Common myeloid progenitor, CD34-positive (primary cell): ENCODE measurements around the gene PPFIA4.

Experiments used
- CTCF ChIA-PET: fragments of 350-600 bp; sonication (Branson Sonifier 250); formaldehyde crosslinking; loops from one replicate; lab custom pipeline; 2021; ENCODE audit warnings: antibody characterized with exemption; lab: Charles Lee
- POLR2A ChIA-PET: fragments of 350-600 bp; sonication (Branson Sonifier 250); formaldehyde crosslinking; loops from one replicate; lab custom pipeline; 2021; ENCODE audit warnings: antibody characterized with exemption; lab: Charles Lee
- DNase-seq, 3 donors: peaks; one replicate each; pipeline versions ENCODE4 v3.0.0 to v3.0.0-alpha.2; 2013
- H3K27ac ChIP-seq, 2 experiments: 1 replicate in 1 of 2; 2 replicates in 1 of 2; pipeline ENCODE4 v1.7.0; 2013; ENCODE audit warnings: inconsistent platforms in 2 of 2, low read length in 2 of 2, mild to moderate bottlenecking in 2 of 2, low read depth in 1 of 2, moderate library complexity in 1 of 2; ENCODE audit not compliant: severe bottlenecking in 2 of 2, insufficient read depth in 1 of 2, poor library complexity in 1 of 2
- H3K27me3 ChIP-seq, 5 experiments: replicated peaks in 2 of 5; 1 replicate in 3 of 5; 2 replicates in 2 of 5; pipeline versions ENCODE4 v1.6.1 to v1.7.0; 2013; ENCODE audit warnings: low read length in 4 of 5, mild to moderate bottlenecking in 2 of 5, moderate library complexity in 2 of 5, inconsistent platforms in 1 of 5; ENCODE audit not compliant: insufficient read depth in 5 of 5, control insufficient read depth in 4 of 5
- H3K36me3 ChIP-seq, 4 experiments: 1 replicate in 2 of 4; 2 replicates in 2 of 4; pipeline versions ENCODE4 v1.6.1 to v1.7.0; 2013; ENCODE audit warnings: low read length in 3 of 4, control low read depth in 1 of 4, mild to moderate bottlenecking in 1 of 4; ENCODE audit not compliant: control insufficient read depth in 4 of 4, insufficient read depth in 4 of 4
- H3K4me1 ChIP-seq, 4 experiments: 1 replicate in 3 of 4; 2 replicates in 1 of 4; pipeline versions ENCODE4 v1.6.1 to v1.7.1; 2013; ENCODE audit warnings: low read length in 3 of 4, mild to moderate bottlenecking in 3 of 4, control low read depth in 1 of 4, inconsistent platforms in 1 of 4, moderate library complexity in 1 of 4; ENCODE audit not compliant: control insufficient read depth in 4 of 4, insufficient read depth in 4 of 4; ENCODE audit errors: control extremely low read depth in 1 of 4
- H3K4me3 ChIP-seq, 7 experiments: 1 replicate in 4 of 7; 2 replicates in 3 of 7; pipeline versions ENCODE4 v1.5.1 to v1.7.0; 2013; ENCODE audit warnings: mild to moderate bottlenecking in 7 of 7, low read length in 6 of 7, moderate library complexity in 6 of 7, inconsistent platforms in 2 of 7, low read depth in 2 of 7, control low read depth in 1 of 7; ENCODE audit not compliant: insufficient read depth in 4 of 7, control insufficient read depth in 1 of 7; ENCODE audit errors: extremely low read depth in 1 of 7
- H3K9me3 ChIP-seq, 5 experiments: 1 replicate in 4 of 5; 2 replicates in 1 of 5; pipeline versions ENCODE4 v1.6.1 to v1.7.1; 2013; ENCODE audit warnings: low read length in 4 of 5, mild to moderate bottlenecking in 2 of 5, inconsistent platforms in 1 of 5, low read depth in 1 of 5, moderate library complexity in 1 of 5; ENCODE audit not compliant: control insufficient read depth in 4 of 5, insufficient read depth in 2 of 5; ENCODE audit errors: control extremely low read depth in 1 of 5
- WGBS: methylation state at CpG from one replicate; pipeline ENCODE4 v1.1.5; 2013; ENCODE audit not compliant: insufficient coverage; 5-methylcytosine and 5-hydroxymethylcytosine counted together

Gene PPFIA4

GRCh38 chr1:203028067-203028783 is 1.9 kb downstream of the PPFIA4 start:
- H3K27me3 ChIP-seq = peaks cover 3 to 24% (median 21%) of the 10 kb centered on the region in 5 experiments
- H3K27ac ChIP-seq = no peak overlapping the region
- H3K4me1 ChIP-seq = peaks cover 0 to 14% (median 8%) of the 10 kb centered on the region in 4 experiments
- H3K9me3 ChIP-seq = no peaks in the 10 kb centered on the region
- H3K4me3 ChIP-seq = no peak overlapping the region
- ChIA-PET POLR2A (interaction anchor here (0.7 kb wide), 1 partner anchor 209 kb away, joined by 3 read pairs; no protein-coding TSS in a partner anchor), CTCF (interaction anchor here (0.9 to 6.9 kb wide), 6 partner anchors 13 to 240 kb away, joined by 3 to 65 read pairs (median 4); partner anchors contain the start of gene TMEM183A)
- DNase-seq = no peak
- 96% methylated on average over 5 of the region's 9 CpGs for WGBS
- H3K36me3 ChIP-seq = peaks cover 4 to 18% (median 11%) of the 10 kb centered on the region in 4 experiments

DNA sequence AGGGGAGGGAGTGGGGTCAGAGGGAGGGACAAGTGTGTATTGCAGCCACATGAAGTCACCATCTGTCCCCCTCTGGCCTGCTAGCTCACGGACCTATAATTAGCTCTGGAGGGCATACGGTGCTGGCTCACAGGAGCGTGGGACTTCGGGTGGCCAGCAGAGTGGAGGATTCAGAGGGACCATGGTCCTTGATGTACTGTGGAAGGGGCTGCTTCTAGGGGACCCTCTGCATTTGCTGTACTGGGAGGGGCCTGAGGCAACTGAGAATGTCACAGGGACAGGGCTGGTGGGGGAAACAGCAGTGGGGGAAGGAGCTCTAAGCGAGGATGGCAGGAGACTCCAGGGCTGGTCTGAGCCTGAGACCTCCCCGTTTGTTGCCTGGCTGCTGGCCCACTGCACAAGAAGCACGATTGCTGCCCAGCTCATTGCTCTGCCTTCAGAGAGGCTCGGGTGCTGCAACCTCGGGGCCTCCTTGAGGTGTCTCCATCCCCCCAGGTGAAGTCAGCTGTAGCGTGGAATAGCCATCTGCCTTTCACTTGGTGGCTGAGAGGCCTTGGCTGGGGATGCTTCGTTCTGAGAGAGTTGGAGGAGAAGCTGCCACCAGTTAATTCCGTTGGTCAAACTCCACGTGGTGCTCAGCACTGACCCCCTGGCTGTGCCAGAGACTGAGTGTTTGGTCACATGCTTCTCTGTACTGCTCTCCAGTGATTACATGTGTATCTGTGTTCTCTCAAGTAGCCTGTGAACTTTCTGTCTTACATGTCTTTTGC is 2.7 kb downstream of the PPFIA4 start:
- no peak for DNase-seq
- no peak overlapping the region for H3K27ac ChIP-seq
- H3K9me3 ChIP-seq = no peaks in the 10 kb centered on the region
- ChIA-PET CTCF (interaction anchor here (0.9 to 6.9 kb wide), 6 partner anchors 12 to 240 kb away, joined by 3 to 65 read pairs (median 14); no protein-coding TSS in a partner anchor), POLR2A (no interaction called here)
- H3K27me3 ChIP-seq = peaks cover 3 to 24% (median 21%) of the 10 kb centered on the region in 5 experiments
- 95% methylated on average over 13 of the region's 13 CpGs for WGBS
- peaks cover 3 to 12% (median 8%) of the 10 kb centered on the region in 4 experiments for H3K36me3 ChIP-seq
- H3K4me1 ChIP-seq = peaks cover 0 to 14% (median 8%) of the 10 kb centered on the region in 4 experiments
- H3K4me3 ChIP-seq = no peak overlapping the region

DNA sequence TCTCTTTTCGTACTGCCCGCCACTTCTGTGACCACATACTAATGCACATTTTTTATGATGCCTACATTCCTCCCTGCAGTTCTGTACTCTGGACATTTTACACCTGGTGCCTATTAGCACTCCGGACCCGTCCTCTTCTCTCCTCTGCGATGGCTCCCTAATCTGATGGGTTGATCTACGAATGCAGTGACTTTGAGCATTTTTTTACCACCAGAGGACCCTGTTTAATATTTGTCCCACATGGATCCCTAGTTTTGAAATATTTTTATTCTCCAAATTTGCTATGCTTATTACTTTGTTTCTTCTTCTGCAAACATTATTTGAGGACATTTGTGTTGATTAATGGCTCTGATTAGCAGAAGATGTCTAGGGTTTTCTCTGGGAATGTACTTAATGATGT is 5.2 kb downstream of the PPFIA4 start:
- H3K9me3 ChIP-seq = no peaks in the 10 kb centered on the region
- CTCF ChIA-PET = interaction anchor here (0.6 to 6.9 kb wide), 4 partner anchors 9 to 237 kb away, joined by 4 to 65 read pairs (median 26); no protein-coding TSS in a partner anchor
- 64% methylated on average over 5 of the region's 6 CpGs for WGBS
- peaks cover 3 to 25% (median 20%) of the 10 kb centered on the region in 5 experiments for H3K27me3 ChIP-seq
- no peak overlapping the region for H3K27ac ChIP-seq
- H3K36me3 ChIP-seq = no peaks in the 10 kb centered on the region
- peak in 1 of 3 donors; percentile 38 for DNase-seq
- H3K4me1 ChIP-seq = peaks cover 0 to 10% (median 6%) of the 10 kb centered on the region in 4 experiments
- POLR2A ChIA-PET = no interaction called here
- no peak overlapping the region for H3K4me3 ChIP-seq

DNA sequence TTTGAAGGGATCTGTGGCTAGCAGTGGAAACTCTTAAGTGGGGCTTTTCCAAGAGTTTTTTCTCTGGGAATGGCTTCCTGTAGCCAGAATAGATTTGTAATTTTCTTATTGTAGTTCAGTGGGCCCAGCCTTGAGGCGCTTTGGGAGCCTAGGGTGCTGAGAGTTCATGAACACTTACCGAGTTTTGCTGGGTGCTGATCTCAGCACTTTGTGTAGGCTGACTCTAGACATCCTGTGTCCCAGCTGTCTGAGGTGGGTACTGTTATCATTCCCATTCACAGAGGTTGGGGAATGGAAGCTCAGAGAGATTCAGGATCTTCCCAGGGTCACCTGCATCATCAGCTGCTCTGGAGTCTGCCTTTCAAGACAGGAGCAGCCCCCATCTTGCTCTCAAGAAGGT is 7.0 kb downstream of the PPFIA4 start:
- peaks cover 0 to 17% (median 2%) of the 10 kb centered on the region in 5 experiments for H3K27me3 ChIP-seq
- ChIA-PET CTCF (interaction anchor here (0.7 to 12.0 kb wide), 6 partner anchors 25 to 309 kb away, joined by 3 to 164 read pairs (median 14); partner anchors contain the start of gene MYBPH), POLR2A (interaction anchor here (0.7 kb wide), 1 partner anchor 78 kb away, joined by 3 read pairs; no protein-coding TSS in a partner anchor)
- H3K4me1 ChIP-seq = peaks cover 0 to 6% (median 2%) of the 10 kb centered on the region in 4 experiments
- DNase-seq = no peak
- H3K27ac ChIP-seq = no peak overlapping the region
- H3K9me3 ChIP-seq = no peaks in the 10 kb centered on the region
- WGBS = 100% methylated on average over 2 of the region's 2 CpGs
- no peaks in the 10 kb centered on the region for H3K36me3 ChIP-seq
- H3K4me3 ChIP-seq = no peak overlapping the region

DNA sequence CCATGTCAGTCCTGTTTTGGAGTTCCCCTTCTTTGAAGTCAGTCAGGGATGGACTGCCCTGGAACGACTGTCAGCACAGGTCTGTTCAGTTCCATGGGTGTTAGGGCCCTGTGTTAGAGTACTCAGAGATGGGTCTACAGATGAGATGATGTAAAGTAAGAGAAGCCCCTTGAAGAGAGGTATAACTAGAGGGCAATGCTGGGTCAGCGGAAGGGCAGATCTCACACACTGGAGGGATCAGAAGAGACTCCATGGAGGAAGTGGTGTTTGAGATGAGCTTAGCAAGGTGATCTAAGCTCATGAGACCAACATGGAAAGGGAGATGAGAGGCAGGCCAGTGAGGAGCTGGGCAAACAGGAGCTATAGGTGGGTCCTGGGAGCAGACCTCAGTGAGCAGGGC is 7.6 kb downstream of the PPFIA4 start:
- Histone ChIP-seq H3K27me3 (peaks cover 0 to 11% (median 0%) of the 10 kb centered on the region in 5 experiments), H3K27ac (no peak overlapping the region), H3K4me3 (no peak overlapping the region), H3K4me1 (peaks cover 0 to 10% (median 6%) of the 10 kb centered on the region in 4 experiments), H3K36me3 (no peaks in the 10 kb centered on the region), H3K9me3 (no peaks in the 10 kb centered on the region)
- WGBS = 88% methylated on average over 2 of the region's 2 CpGs
- ChIA-PET CTCF (interaction anchor here (0.6 to 12.0 kb wide), 11 partner anchors 21 to 241 kb away, joined by 3 to 164 read pairs (median 4); partner anchors contain the start of gene MYBPH), POLR2A (interaction anchor here (0.5 kb wide), 1 partner anchor 1824 kb away, joined by 4 read pairs; no protein-coding TSS in a partner anchor)
- DNase-seq = no peak

GRCh38 chr1:203034422-203035110 is 8.3 kb downstream of the PPFIA4 start:
- Histone ChIP-seq H3K9me3 (no peaks in the 10 kb centered on the region), H3K27ac (no peak overlapping the region), H3K4me3 (no peak overlapping the region), H3K27me3 (peaks cover 0 to 10% (median 0%) of the 10 kb centered on the region in 5 experiments), H3K4me1 (peaks cover 0 to 11% (median 8%) of the 10 kb centered on the region in 4 experiments), H3K36me3 (no peaks in the 10 kb centered on the region)
- ChIA-PET POLR2A (interaction anchor here (0.5 to 0.6 kb wide), 2 partner anchors 233 to 1823 kb away, joined by 3 to 4 read pairs; no protein-coding TSS in a partner anchor), CTCF (interaction anchor here (0.6 to 12.0 kb wide), 13 partner anchors 13 to 242 kb away, joined by 3 to 164 read pairs (median 4); partner anchors contain the start of gene MYBPH)
- no peak for DNase-seq
- 99% methylated on average over 7 of the region's 10 CpGs for WGBS
